Glomerular visceral epithelial cell (primary cell): ENCODE results near the gene ACOT7.
"Not testable (repeated sequence)": the region's sequence is repeated elsewhere in the genome, so short reads cannot be mapped to it uniquely, and the experiment has no call there.

Experiments used
- DNase-seq: peaks from one replicate; pipeline ENCODE4 v3.0.0-alpha.2; 2016; ENCODE audit errors: extremely low spot score

Gene ACOT7

GRCh38 chr1:6316240-6317097, 77.1 kb downstream of the ACOT7 start:
- DNase-seq = no peak

- DNase-seq = no peak
These were observed 79.1 kb downstream of the ACOT7 start for GRCh38 chr1:6314503-6314902.

DNA sequence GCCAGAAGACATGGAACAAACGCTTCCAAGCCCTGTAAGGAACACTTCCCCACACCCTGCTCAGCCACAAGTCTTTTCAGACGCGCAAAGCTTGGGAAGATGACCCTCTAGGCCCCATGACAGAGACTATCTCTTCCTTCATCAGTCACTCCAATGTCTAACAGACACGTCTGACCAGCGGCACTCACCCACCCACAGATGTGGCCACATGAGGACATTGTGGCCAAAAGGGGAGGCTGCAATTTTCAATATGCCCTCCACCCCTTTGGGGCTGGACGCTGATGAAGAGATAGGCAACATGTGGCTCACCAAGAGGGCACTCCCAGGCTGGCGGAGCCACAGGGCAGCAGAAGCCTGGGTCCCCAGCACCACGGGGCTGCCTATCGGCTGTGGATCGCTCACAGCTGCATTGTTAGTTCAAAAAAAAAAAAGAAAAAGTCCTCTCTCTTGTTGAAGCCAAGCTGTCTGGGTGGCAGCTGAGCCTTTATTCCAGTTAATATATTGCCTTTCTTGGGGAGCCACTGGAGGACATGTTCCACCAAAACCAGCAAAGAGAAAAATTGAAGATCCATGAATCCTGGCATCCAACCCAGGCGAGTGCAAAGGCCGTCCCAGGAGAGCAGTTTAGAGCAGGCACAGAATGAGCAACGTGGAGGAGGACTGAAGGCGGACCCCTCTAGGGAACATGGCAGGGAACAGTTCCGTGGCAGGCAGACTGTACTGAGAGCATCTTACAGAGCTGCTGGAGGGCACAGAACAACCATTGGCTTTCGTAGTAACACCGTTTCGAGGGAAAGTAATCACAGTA, 80.0 kb downstream of the ACOT7 start:
- no peak for DNase-seq

GRCh38 chr1:6310116-6310848, 83.3 kb downstream of the ACOT7 start:
- DNase-seq = no peak

DNA sequence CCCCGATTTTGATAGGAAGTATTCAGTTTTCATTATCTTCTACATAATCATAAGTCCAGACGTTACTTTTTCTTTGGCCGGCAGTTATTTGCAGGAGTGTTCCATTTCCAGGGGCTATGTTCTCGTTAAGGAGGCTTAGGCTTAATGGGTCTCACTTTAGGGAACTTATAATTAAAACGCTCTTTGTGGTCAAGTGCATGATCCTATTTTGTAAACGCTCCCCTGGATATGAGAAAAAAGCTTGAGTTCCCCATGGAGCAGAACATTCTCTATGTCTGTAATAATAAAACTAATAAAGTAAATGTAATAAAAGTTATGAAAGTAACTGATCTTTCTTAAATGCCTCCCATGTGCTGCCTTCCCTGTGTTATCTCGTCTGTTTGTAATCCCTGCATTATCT, 84.0 kb downstream of the ACOT7 start:
- no peak for DNase-seq

GRCh38 chr1:6308449-6308848, 85.1 kb downstream of the ACOT7 start:
- no peak for DNase-seq

- DNase-seq = not testable (repeated sequence)
These were observed 85.9 kb downstream of the ACOT7 start for GRCh38 chr1:6307682-6308081.

GRCh38 chr1:6307099-6307498, 86.5 kb downstream of the ACOT7 start:
- no peak for DNase-seq

DNA sequence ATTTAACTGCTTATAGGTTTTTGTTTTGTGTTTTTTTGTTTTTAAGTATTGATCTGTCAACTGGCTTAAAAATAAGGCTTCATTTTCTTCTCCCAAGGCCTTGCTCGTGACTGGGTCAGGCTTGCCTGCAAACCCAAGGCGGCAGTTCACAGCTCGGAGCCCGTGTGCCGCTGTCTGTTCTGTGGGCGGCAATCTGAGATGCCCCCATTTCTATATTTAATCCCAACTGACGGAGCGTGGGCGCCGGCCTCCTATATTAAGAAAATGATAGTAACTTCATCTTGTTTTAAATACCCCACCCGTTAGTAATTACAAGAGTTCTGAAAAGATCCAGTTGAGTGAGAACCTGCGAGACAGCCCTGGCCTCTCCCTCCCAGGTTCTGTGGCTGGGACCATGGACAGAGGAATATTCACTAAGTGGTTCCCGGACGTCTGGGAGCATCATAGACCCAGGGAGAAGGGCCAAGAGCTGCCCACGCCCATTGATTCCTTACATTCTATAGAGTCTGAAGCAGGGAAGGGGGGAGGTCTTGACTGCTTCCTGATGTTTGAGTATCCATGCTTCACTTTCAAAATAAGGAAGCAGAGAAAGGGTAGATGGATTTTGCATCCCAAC, 90.1 kb downstream of the ACOT7 start:
- no peak for DNase-seq

GRCh38 chr1:6302568-6302967, 91.0 kb downstream of the ACOT7 start:
- DNase-seq = no peak

DNA sequence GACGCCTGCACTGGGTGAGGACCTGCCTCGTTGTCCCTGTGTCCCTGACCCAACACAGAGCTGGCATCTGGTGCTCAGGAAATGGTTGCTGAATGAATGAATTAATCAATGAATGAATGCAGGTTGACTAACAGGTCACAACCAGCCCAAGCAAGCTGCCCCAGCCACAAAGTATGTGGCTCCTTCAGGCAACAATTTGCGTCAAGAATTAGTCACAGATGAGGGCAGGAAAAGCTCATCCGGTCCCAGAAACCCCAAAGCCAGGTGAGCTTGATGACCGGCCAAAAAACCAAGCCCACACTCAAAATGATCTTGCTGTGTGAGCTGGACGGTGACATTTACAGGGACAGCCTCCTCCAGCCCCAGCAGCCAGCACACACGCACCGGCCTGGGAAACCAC, 92.0 kb downstream of the ACOT7 start:
- no peak for DNase-seq

- no peak for DNase-seq
These were observed 93.1 kb downstream of the ACOT7 start for GRCh38 chr1:6300342-6301048.

DNA sequence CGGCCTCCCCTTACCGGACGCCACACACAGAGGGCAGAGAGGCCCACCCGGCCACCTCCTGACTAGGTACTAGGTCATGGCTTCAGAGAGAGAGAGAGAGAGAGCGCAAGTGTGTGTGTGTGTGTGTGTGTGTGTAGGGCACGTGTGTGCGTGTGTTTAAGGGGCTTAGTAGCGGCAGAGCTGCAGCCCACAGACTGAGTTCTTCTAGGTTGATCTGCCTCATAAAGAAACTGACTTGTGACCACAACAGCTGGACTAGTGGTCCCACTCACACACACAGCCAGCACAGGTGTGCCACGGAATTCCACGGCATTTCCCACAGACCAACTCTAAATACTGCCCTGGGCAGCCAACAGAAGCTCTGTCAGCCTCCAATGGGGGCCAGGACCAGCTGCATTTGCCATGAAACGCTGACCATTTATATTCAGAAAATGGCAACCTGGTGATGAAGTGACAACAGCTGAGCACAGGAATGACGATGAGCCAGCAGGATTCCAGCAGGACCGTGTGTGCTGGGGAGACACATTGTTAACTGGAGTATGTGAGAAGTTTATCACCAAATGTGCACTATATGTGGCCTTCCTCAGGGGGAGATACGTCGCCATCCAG, 93.9 kb downstream of the ACOT7 start:
- DNase-seq = no peak

GRCh38 chr1:6298940-6299465, 94.6 kb downstream of the ACOT7 start:
- DNase-seq = no peak

DNA sequence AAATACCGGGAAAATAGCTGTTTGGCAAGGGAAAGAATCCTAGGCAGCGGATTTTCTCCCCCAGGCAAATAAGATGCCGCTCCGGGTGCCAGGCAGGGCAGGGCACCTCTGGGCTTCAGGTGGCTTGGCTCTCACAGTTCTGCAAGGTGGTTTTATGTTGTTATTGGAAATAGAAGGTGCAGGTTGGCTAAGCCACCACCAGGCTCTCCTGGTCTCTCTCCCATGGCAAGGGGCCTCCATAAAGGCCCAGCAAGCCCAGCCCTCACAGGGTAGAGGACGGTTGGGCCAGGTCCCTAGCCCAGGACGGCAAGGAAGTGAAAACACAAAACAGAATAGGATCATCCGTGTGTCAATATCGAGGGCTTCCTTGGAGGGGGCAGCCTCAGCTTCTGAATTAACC, 95.0 kb downstream of the ACOT7 start:
- no peak for DNase-seq

DNA sequence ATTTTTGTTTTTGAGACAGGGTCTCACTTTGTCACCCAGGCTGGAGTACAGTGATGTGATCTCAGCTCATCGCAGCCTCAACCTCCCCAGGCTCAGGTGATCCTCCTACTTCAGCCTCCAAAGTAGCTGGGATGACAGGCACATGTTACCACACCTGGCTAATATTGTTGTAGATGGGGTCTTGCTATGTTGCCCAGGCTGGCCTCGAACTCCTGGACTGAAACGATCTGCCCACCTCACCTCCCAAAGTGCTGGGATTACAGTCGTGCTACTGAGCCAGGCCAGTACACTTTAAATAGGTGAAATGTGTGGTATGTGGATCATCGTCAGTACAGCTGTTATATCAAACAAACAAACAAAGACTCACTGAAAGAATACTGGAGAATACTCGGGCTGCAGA, 97.7 kb downstream of the ACOT7 start:
- no peak for DNase-seq

GRCh38 chr1:6294890-6295556, 98.5 kb downstream of the ACOT7 start:
- no peak for DNase-seq

GRCh38 chr1:6294080-6294889, 99.3 kb downstream of the ACOT7 start:
- DNase-seq = no peak

DNA sequence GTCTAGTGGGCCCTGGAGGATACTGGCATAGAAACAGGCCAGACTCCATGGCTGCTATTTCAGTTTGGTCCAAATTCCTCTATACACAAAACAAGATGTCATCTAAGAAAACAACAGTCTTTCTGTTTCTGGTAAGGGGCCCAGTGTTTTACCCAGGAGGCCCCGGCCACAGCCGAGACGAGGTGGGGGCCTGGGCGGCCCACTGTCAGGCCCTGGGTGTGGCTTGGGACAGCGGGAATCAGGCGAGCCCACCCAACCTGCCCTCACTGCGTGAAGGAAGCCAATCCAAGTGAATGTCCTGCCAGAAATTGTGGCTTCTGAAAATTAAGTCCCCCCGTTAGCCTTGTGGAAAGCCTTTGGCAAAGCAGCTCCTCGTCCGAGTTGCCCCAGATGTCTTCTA, 101.5 kb downstream of the ACOT7 start:
- DNase-seq = no peak
